ENCODE results near the gene ZSCAN31. TPM values are rescaled to one million over a fixed set of nuclear protein-coding genes. Genes with fewer than 3 reads are reported as not detected.

ZSCAN31 gene
- total RNA-seq, 1 donor from 2014 or later, result 8.3 TPM

DNA sequence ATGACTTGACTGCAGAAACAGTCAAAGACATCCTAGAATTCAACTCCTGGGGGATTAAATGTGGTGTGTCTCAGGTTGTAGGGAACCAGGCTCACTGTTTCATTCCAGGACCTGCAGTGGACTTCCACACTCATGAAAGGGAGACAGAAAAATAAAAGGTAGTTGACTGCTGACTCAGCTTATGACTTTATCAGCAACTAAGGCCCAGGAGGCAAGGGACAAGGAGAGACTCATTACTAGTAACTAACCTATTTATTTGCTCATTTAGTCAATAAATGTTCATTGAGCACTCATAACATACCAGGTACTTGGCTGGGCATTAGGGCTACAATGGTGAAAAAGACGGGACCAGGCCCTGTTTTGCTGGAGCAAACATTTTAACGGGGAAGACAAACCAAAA lies 2.9 kb downstream of the ZSCAN31 start:
- no peak for TF ChIP-seq EZH2 (IDR thresholded peaks at IDR 0.05)
- no peak for TF ChIP-seq EZH2phosphoT487 (IDR thresholded peaks at IDR 0.05)
- TF ChIP-seq CTCF (IDR thresholded peaks at IDR 0.05), result no peak
- H3F3A ChIP-seq (ENCODE audit: low read depth), result peaks cover 31% of the 10 kb centered on the region

DNA sequence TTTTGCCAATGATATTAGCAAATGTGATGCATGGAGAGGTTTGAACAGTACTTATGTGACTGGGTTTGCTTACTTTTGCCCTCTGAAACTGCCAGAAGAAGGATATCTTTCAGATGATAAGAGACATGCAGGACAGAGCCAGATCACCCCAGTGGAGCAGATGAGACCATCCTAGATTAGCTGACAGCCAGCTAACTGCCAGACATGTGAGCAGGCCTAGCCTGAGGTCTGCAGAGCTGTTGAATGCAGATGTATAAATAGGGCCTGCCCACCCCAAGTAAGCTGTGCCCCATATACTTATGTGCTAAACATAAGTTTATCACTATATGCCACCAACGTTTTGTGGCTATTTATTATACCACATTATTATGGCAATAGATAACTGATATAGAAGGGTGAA lies 5.9 kb downstream of the ZSCAN31 start:
- Mint-ChIP-seq H3K36me3 (peaks cover 40% of the 10 kb centered on the region), H3K9me3 (peaks cover 37% of the 10 kb centered on the region), H3K27me3 (ENCODE audit: insufficient read depth, low read depth) (no peaks in the 10 kb centered on the region), H3K27ac (no peak overlapping the region), H3K4me3 (no peak overlapping the region), H3K4me1 (no peaks in the 10 kb centered on the region)
- Histone ChIP-seq H3K27ac (no peak overlapping the region), H3K4me1 (peaks cover 8% of the 10 kb centered on the region), H3K27me3 (no peaks in the 10 kb centered on the region), H3K36me3 (peaks cover 9% of the 10 kb centered on the region), H3F3A (ENCODE audit: low read depth) (peaks cover 9% of the 10 kb centered on the region), H2AFZ (replicated peaks) (no peak overlapping the region), H3K9ac (no peak overlapping the region), H3K79me2 (ENCODE audit: low read depth) (no peaks in the 10 kb centered on the region), H4K20me1 (ENCODE audit: low read depth) (no peaks in the 10 kb centered on the region), H3K4me3 (no peak overlapping the region), H3K9me3 (ENCODE audit: low read depth) (peaks cover 15% of the 10 kb centered on the region), H3K4me2 (no peak overlapping the region)
- TF ChIP-seq EZH2 (IDR thresholded peaks at IDR 0.05) (no peak), EZH2phosphoT487 (IDR thresholded peaks at IDR 0.05) (no peak), CTCF (IDR thresholded peaks at IDR 0.05) (no peak)
- DNase-seq (ENCODE audit: low spot score), result no peak

More for the DNA sequence above, 2.9 kb downstream of the ZSCAN31 start:
- Histone ChIP-seq H3K27ac (no peak overlapping the region), H3K9ac (no peak overlapping the region), H4K20me1 (ENCODE audit: low read depth) (no peaks in the 10 kb centered on the region), H3K4me1 (peaks cover 21% of the 10 kb centered on the region), H3K36me3 (no peaks in the 10 kb centered on the region), H3K79me2 (ENCODE audit: low read depth) (peaks cover 18% of the 10 kb centered on the region), H3K4me2 (no peak overlapping the region), H3K9me3 (ENCODE audit: low read depth) (no peaks in the 10 kb centered on the region), H3K27me3 (no peaks in the 10 kb centered on the region), H3K4me3 (no peak overlapping the region), H2AFZ (replicated peaks) (no peak overlapping the region)
- Mint-ChIP-seq H3K4me3 (no peak overlapping the region), H3K9me3 (peaks cover 11% of the 10 kb centered on the region), H3K36me3 (peaks cover 13% of the 10 kb centered on the region), H3K27me3 (ENCODE audit: insufficient read depth, low read depth) (no peaks in the 10 kb centered on the region), H3K27ac (no peak overlapping the region), H3K4me1 (no peaks in the 10 kb centered on the region)
- no peak for DNase-seq (ENCODE audit: low spot score)

GRCh38 chr6:28326371-28326948 lies 9.5 kb downstream of the ZSCAN31 start:
- Histone ChIP-seq H4K20me1 (ENCODE audit: low read depth) (no peaks in the 10 kb centered on the region), H2AFZ (replicated peaks) (no peak overlapping the region), H3K4me2 (no peak overlapping the region), H3K4me1 (no peaks in the 10 kb centered on the region), H3K27me3 (no peaks in the 10 kb centered on the region), H3F3A (ENCODE audit: low read depth) (no peaks in the 10 kb centered on the region), H3K9ac (no peak overlapping the region), H3K79me2 (ENCODE audit: low read depth) (no peaks in the 10 kb centered on the region), H3K27ac (no peak overlapping the region), H3K4me3 (no peak overlapping the region), H3K36me3 (peaks cover 9% of the 10 kb centered on the region), H3K9me3 (ENCODE audit: low read depth) (peaks cover 15% of the 10 kb centered on the region)
- no peak for TF ChIP-seq CTCF (IDR thresholded peaks at IDR 0.05)
- TF ChIP-seq EZH2phosphoT487 (IDR thresholded peaks at IDR 0.05), result no peak
- TF ChIP-seq EZH2 (IDR thresholded peaks at IDR 0.05), result no peak
- peaks cover 49% of the 10 kb centered on the region for H3K36me3 Mint-ChIP-seq
- H3K27me3 Mint-ChIP-seq (ENCODE audit: insufficient read depth, low read depth), result no peaks in the 10 kb centered on the region
- no peaks in the 10 kb centered on the region for H3K4me1 Mint-ChIP-seq
- DNase-seq (ENCODE audit: low spot score), result no peak
- H3K4me3 Mint-ChIP-seq, result no peak overlapping the region
- peaks cover 40% of the 10 kb centered on the region for H3K9me3 Mint-ChIP-seq
- no peak overlapping the region for H3K27ac Mint-ChIP-seq

All from neural progenitor cell (in vitro differentiated cells).